Neural cell (in vitro differentiated cells): ENCODE data around the gene PARP1. TPM values are rescaled to one million over a fixed set of nuclear protein-coding genes. Genes with fewer than 3 reads are reported as not detected.

ENCODE experiments used
- H2AFZ ChIP-seq: fragments of 200-600, 300-800 bp; sonication (generic), shearing (Covaris generic); 2 replicates; pipeline ENCODE4 v1.6.0; 2014; ENCODE audit warnings: low read depth, mild to moderate bottlenecking, antibody characterized with exemption, low read length, moderate library complexity
- H3F3A ChIP-seq: fragments of 200-600 bp; shearing (Covaris generic); 2 replicates; pipeline ENCODE4 v1.6.1; 2016; ENCODE audit warnings: mild to moderate bottlenecking, moderate library complexity, mixed read lengths, antibody characterized with exemption, low read length; ENCODE audit not compliant: insufficient read depth, poor library complexity, severe bottlenecking
- H3K27ac ChIP-seq: fragments of 200-600, 300-800 bp; sonication (generic), shearing (Covaris generic); 2 replicates; pipeline ENCODE4 v1.5.1; 2014; ENCODE audit warnings: mild to moderate bottlenecking, low read length, moderate library complexity
- H3K27me3 ChIP-seq: fragments of 300-800, 200-600 bp; sonication (generic), shearing (Covaris generic); 2 replicates; pipeline ENCODE4 v1.6.0; 2014; ENCODE audit warnings: mild to moderate bottlenecking, low read depth, low read length, moderate library complexity; ENCODE audit not compliant: insufficient read depth
- H3K36me3 ChIP-seq: fragments of 300-800, 200-600 bp; sonication (generic), shearing (Covaris generic); 2 replicates; pipeline ENCODE4 v1.5.1; 2014; ENCODE audit warnings: mild to moderate bottlenecking, antibody characterized with exemption, low read length, moderate library complexity; ENCODE audit not compliant: insufficient read depth
- H3K4me2 ChIP-seq: fragments of 300-800, 200-600 bp; sonication (generic), shearing (Covaris generic); 2 replicates; pipeline ENCODE4 v1.6.0; 2014; ENCODE audit warnings: mild to moderate bottlenecking, low read length
- H3K4me3 ChIP-seq: fragments of 300-800, 200-600 bp; sonication (generic), shearing (Covaris generic); 2 replicates; pipeline ENCODE4 v1.5.1; 2014; ENCODE audit warnings: mild to moderate bottlenecking, low read length, moderate library complexity
- H3K79me2 ChIP-seq: fragments of 200-600 bp; shearing (Covaris generic); replicated peaks from 2 replicates; pipeline ENCODE4 v1.6.0; 2014; ENCODE audit warnings: mild to moderate bottlenecking, low read length, moderate library complexity; ENCODE audit not compliant: insufficient read depth
- H3K9ac ChIP-seq: fragments of 300-800, 200-600 bp; sonication (generic), shearing (Covaris generic); 2 replicates; pipeline ENCODE4 v1.6.1; 2016; ENCODE audit warnings: mild to moderate bottlenecking, low read length, mixed read lengths
- H3K9me2 ChIP-seq: fragments of 200-600 bp; shearing (Covaris generic); 2 replicates; pipeline ENCODE4 v1.6.1; 2016; ENCODE audit warnings: mild to moderate bottlenecking, low read length, mixed read lengths; ENCODE audit not compliant: insufficient read depth
- H3K9me3 ChIP-seq: fragments of 200-600, 300-800 bp; sonication (generic), shearing (Covaris generic); 2 replicates; pipeline ENCODE4 v1.6.1; 2016; ENCODE audit warnings: mild to moderate bottlenecking, mixed run types, low read length, moderate library complexity, mixed read lengths
- H4K20me1 ChIP-seq: fragments of 200-600 bp; shearing (Covaris generic); 2 replicates; pipeline ENCODE4 v1.6.1; 2016; ENCODE audit warnings: mild to moderate bottlenecking, mixed run types; ENCODE audit not compliant: insufficient read depth
- CTCF ChIP-seq: fragments of 450-650 bp; IDR thresholded peaks from 2 replicates; pipeline ENCODE4 v1.5.1; 2014; ENCODE audit warnings: antibody characterized with exemption, mild to moderate bottlenecking, moderate library complexity; ENCODE audit not compliant: poor library complexity, severe bottlenecking
- EP300 ChIP-seq: fragments of 450-650 bp; conservative IDR thresholded peaks from 2 replicates; pipeline ENCODE4 v1.6.1; 2014; ENCODE audit warnings: antibody characterized with exemption, mild to moderate bottlenecking, moderate library complexity; ENCODE audit not compliant: poor library complexity, severe bottlenecking
- EZH2 ChIP-seq: fragments of 200-600, 300-800 bp; shearing (Covaris generic), sonication (generic); IDR thresholded peaks from 2 replicates; pipeline ENCODE4 v1.6.1; 2014; ENCODE audit warnings: antibody characterized with exemption, low read length, borderline replicate concordance, mild to moderate bottlenecking; ENCODE audit not compliant: insufficient read depth, poor library complexity, severe bottlenecking
- MXI1 ChIP-seq: fragments of 450-650 bp; conservative IDR thresholded peaks from 2 replicates; pipeline ENCODE4 v1.6.1; 2014; ENCODE audit warnings: antibody characterized with exemption, mild to moderate bottlenecking; ENCODE audit not compliant: poor library complexity, severe bottlenecking
- POLR2AphosphoS5 ChIP-seq: IDR thresholded peaks from 2 replicates; pipeline ENCODE4 v1.6.1; 2012
- RAD21 ChIP-seq: fragments of 450-650 bp; conservative IDR thresholded peaks from 2 replicates; pipeline ENCODE4 v1.6.1; 2014; ENCODE audit warnings: antibody characterized with exemption, mild to moderate bottlenecking, moderate library complexity
- REST ChIP-seq: IDR thresholded peaks from 2 replicates; pipeline ENCODE4 v1.6.1; 2012; ENCODE audit warnings: borderline replicate concordance
- SMC3 ChIP-seq: fragments of 450-650 bp; conservative IDR thresholded peaks from 2 replicates; pipeline ENCODE4 v1.6.1; 2014; ENCODE audit warnings: antibody characterized with exemption, mild to moderate bottlenecking, moderate library complexity; ENCODE audit not compliant: poor library complexity
- TAF1 ChIP-seq: IDR thresholded peaks from 2 replicates; pipeline ENCODE4 v1.6.1; 2012; ENCODE audit warnings: low read depth
- polyA plus RNA-seq: library from polyadenylated mRNA; depleted of rRNA; stranded (reverse); fragments of >200 nt; gene quantifications from 2 replicates; pipeline ENCODE4 v1.2.3, GENCODE V29; 2014

PARP1 gene
- polyA plus RNA-seq, 1 donor from 2014 or later, result 112 TPM

GRCh38 chr1:226440512-226440911 lies 32.6 kb upstream of the PARP1 start:
- no peaks in the 10 kb centered on the region for H3K9me3 ChIP-seq
- no peaks in the 10 kb centered on the region for H3K36me3 ChIP-seq
- no peak overlapping the region for H3K9ac ChIP-seq
- H3K9me2 ChIP-seq, result no peaks in the 10 kb centered on the region
- no peaks in the 10 kb centered on the region for H3F3A ChIP-seq
- H2AFZ ChIP-seq, result no peak overlapping the region
- no peaks in the 10 kb centered on the region for H4K20me1 ChIP-seq
- no peak overlapping the region for H3K4me2 ChIP-seq
- H3K27ac ChIP-seq, result no peak overlapping the region
- TF ChIP-seq TAF1, result no peak
- no peak for TF ChIP-seq EP300
- no peak for TF ChIP-seq MXI1
- TF ChIP-seq POLR2AphosphoS5, result no peak
- TF ChIP-seq RAD21, result no peak
- TF ChIP-seq EZH2, result no peak
- no peak overlapping the region for H3K4me3 ChIP-seq
- no peaks in the 10 kb centered on the region for H3K27me3 ChIP-seq
- no peaks in the 10 kb centered on the region for H3K79me2 ChIP-seq

- no peak overlapping the region for H2AFZ ChIP-seq
- no peaks in the 10 kb centered on the region for H3K9me3 ChIP-seq
- no peaks in the 10 kb centered on the region for H3K27me3 ChIP-seq
- no peak overlapping the region for H3K9ac ChIP-seq
- no peaks in the 10 kb centered on the region for H3K79me2 ChIP-seq
- H3K9me2 ChIP-seq, result no peaks in the 10 kb centered on the region
- no peak overlapping the region for H3K27ac ChIP-seq
- no peaks in the 10 kb centered on the region for H3F3A ChIP-seq
- H3K4me3 ChIP-seq, result no peak overlapping the region
- no peaks in the 10 kb centered on the region for H3K36me3 ChIP-seq
- no peak for TF ChIP-seq EP300
- TF ChIP-seq TAF1, result no peak
- TF ChIP-seq EZH2, result no peak
- H4K20me1 ChIP-seq, result no peaks in the 10 kb centered on the region
- no peak overlapping the region for H3K4me2 ChIP-seq
These were observed 30.1 kb upstream of the PARP1 start for GRCh38 chr1:226438007-226438406.

- Histone ChIP-seq H3K27me3 (no peaks in the 10 kb centered on the region), H3F3A (no peaks in the 10 kb centered on the region), H2AFZ (no peak overlapping the region), H3K4me3 (no peak overlapping the region), H3K27ac (no peak overlapping the region), H3K79me2 (no peaks in the 10 kb centered on the region), H3K36me3 (no peaks in the 10 kb centered on the region), H4K20me1 (no peaks in the 10 kb centered on the region), H3K9me3 (no peaks in the 10 kb centered on the region), H3K9me2 (no peaks in the 10 kb centered on the region), H3K9ac (no peak overlapping the region), H3K4me2 (no peak overlapping the region)
- TF ChIP-seq MXI1 (no peak), EZH2 (no peak), TAF1 (no peak)
These were observed 29.1 kb upstream of the PARP1 start for GRCh38 chr1:226436855-226437491.

- Histone ChIP-seq H3K9me3 (no peaks in the 10 kb centered on the region), H3K36me3 (no peaks in the 10 kb centered on the region), H3K9ac (no peak overlapping the region), H4K20me1 (no peaks in the 10 kb centered on the region), H3K79me2 (no peaks in the 10 kb centered on the region), H3K27me3 (no peaks in the 10 kb centered on the region), H3K4me2 (no peak overlapping the region), H3F3A (no peaks in the 10 kb centered on the region), H3K27ac (no peak overlapping the region), H2AFZ (no peak overlapping the region), H3K4me3 (no peak overlapping the region), H3K9me2 (no peaks in the 10 kb centered on the region)
- TF ChIP-seq EZH2 (no peak), RAD21 (no peak), REST (no peak), CTCF (no peak), EP300 (no peak), MXI1 (no peak), TAF1 (no peak), SMC3 (no peak)
These were observed 28.6 kb upstream of the PARP1 start for GRCh38 chr1:226436472-226436854.
